GM18870 (cell line): ENCODE results near the gene PRRT1B.
"Not testable (repeated sequence)": the region's sequence is repeated elsewhere in the genome, so short reads cannot be mapped to it uniquely, and the experiment has no call there.

Experiments
- ATAC-seq: cut with Tn5 transposase; IDR thresholded peaks from one replicate; pipeline ENCODE4 v1.9.1; 2021; ENCODE audit warnings: moderate library complexity; ENCODE audit not compliant: unreplicated experiment

PRRT1B gene

DNA sequence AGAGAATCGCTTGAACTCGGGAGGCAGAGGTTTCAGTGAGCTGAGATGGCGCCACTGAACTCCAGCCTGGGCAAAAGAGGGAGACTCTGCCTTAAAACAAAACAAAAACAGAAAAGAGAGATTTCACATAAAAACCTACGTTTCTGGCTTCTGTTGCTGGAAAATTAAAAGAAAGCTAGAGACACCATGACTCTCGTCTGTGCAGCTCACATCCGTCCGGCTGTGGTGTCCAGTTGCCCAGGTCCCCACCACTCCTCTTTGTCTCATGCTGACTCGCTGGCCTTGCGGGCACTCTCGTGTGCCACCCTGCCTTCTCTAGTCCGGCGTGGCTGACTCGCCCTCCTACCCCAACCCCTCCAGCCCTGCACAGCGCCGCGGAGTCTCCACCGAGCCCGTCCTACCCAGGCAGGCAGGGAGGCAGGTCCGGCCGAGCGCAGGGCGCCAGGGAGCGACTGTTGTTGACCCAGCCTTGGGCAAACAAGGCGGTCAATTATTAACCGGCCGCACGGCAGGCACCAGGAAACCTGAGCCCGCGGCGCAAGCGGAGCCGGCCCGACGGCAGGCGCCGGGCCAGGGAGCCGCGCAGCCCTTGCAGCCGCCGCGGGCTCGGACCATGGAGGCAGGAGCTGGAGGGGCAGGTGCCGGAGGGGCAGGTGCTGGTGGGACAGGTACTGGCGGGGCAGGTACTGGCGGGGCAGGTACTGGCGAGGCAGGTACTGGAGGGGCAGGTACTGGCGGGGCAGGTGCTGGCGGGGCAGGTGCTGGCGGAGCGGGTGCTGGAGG is at the start of gene PRRT1B:
TSS of gene PRRT1B (plus strand) at position 521 of the 783 bp plus-strand sequence. CDS start at position 614, 93 bp downstream.
- ATAC-seq: no peak

DNA sequence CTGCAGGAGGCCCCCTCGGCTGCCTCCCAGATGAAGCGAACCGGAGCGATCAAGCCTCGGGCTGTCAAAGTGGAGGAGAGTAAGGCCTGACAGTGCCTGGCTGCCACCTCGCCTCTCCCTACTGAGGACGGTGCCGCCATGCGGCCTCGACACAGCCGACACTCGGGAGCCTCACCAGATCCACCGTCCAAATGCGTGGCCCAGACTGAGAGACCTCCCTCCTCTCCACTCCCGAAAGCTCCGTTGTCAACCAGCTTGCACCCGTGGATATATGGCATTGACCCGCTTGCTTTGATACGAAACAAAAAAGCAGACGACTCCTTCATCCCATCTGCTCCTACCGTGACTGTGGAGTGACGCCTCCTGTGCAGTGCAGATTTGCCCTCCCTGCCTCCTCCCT is 49.5 kb upstream of the PRRT1B start:
- ATAC-seq: no peak

DNA sequence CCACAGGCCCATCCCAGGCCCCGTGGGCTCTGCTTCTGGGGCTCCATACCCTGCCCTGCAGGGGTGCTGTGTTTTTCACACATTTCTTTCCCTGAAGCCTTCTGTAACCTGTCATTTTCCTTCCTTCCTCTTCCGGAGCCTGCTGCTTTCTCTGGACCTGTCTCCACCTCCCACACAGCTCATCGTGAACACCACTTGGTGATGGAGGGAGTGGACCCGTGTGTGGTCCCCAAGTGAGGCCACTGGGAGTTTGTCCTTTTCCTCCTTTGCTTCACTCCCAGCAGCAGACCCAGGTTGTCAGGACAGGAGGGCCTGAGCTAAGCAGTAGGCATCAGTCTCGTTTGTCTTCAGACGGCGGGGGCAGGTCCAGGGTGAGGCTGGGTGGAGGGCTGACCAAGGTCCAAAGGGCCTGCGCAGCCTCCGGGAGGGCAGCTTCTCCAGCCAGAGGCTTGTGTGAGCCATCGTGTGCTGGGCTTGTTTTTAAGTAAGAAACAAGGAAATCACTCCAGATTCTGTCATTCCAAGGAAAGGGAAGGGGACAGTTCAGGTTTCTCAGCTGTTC is 48.4 kb upstream of the PRRT1B start:
- ATAC-seq: no peak

DNA sequence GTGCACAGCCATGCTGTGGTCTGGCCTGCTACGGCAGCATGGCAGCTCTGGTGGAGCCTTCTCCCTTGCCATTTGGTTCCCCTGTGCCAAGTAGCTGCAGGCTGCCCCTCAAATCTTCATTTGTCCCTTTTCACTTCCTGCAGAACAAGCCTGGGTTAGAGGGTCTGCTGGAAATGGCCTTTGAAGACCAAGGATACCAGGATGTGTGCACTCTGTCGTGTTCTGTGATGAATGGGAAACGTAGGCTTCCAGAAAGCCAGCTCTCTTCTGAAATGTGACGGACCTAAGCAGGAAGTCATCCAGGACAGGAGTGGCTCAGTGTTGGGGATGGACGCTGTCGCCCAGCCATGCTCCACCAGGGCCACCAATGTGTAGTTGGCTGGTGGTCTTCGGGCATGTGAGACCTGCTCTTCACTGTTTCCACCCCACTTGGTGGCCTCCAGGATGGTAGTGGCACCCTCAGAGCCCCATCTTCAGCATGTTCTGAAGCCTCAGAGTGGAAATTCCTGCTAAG is 46.0 kb upstream of the PRRT1B start:
- no peak for ATAC-seq

DNA sequence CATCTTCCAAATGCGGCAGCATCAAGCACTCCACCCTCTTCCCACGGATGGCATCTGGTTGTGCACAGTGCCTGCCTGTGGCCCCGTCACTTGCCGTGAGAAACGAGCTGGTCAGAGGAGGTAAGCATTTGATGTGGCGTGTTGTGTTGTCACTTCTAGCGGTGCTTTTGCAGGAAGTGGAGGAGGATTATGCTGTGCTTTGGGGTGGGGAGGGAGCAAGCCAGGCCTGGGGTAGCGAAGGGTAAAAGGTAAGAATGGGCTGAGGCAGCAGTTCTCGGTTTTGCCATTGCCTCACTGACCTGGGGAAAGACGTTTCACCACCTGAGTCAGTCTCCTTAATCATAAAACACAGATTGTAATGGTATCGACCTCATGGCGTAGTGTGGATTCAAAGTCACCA is 44.9 kb upstream of the PRRT1B start:
- no peak for ATAC-seq

DNA sequence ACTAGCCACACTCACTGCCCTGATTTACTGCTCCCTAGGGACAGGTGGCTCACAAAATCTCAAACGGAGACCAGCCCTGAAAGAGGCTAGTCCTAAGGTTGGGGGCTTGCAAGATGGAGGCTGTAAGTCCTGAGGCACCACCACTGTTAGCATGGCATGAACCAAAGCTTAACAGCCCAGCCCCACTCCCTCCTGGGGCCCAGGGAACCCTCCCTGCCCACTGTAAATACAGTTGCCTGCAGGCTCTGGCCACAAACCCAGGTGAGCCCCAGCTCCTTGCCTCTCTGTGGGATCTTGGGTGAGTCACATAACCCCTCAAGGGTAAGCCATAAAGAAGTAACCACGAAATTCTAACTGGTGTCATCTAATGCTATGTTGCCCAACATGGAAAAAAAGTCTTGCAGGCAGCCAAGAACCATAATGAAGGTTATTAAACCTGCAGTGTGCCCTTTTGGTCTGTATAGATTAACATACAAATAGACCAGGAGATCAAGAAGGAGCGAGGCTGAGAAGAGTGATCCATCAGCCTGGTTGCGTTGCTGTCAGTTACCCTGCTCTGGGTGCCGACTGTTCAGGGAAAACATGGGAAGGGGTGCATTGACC is 44.3 kb upstream of the PRRT1B start:
- no peak for ATAC-seq

DNA sequence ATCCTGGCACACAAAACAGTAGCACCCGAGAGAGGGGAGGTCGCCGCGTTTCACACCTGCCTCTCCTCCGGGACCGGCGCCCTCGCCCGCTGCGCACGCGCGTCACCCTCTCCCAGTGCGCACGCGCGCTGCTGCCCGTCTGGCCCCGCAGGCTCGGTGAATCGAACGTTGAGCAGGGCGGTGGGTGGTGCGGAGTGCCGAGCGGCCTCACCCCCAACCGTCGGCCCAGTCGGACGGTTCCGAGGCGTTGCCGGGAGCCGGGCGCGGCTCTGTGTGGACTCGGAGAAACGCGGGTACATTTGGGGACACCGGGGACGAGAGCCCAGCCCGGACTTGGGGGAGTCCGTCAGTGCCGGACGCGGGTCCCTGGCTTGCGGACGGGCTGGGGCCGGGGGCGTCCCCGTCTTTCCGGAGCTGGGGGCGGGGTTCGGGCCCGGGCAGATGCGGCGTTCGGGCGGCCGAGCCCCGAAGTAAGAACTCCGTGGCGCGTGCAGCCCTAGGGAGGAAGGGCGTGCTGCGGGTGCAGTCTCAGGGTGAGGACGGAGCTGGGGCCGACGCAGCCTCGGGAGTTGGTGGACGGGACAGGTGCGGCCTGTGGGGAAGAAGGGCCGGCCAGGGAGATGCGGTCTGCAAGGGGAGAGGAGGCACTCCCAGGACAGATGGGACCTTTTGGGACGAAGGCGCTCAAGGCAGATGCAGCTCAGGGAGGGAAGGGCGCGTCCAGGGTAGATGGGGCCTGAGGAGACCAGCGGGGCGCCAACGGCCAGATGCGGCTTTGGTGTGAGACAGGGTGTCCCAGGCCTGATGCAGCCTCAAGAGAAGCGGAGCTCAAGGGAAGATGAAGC is 42.3 kb upstream of the PRRT1B start, which contains the start of gene POMT1:
TSS of gene POMT1 (plus strand) at position 138 of the 845 bp plus-strand sequence. CDS start 1,301 bp downstream, outside the sequence.
- ATAC-seq: peak; percentile 58

DNA sequence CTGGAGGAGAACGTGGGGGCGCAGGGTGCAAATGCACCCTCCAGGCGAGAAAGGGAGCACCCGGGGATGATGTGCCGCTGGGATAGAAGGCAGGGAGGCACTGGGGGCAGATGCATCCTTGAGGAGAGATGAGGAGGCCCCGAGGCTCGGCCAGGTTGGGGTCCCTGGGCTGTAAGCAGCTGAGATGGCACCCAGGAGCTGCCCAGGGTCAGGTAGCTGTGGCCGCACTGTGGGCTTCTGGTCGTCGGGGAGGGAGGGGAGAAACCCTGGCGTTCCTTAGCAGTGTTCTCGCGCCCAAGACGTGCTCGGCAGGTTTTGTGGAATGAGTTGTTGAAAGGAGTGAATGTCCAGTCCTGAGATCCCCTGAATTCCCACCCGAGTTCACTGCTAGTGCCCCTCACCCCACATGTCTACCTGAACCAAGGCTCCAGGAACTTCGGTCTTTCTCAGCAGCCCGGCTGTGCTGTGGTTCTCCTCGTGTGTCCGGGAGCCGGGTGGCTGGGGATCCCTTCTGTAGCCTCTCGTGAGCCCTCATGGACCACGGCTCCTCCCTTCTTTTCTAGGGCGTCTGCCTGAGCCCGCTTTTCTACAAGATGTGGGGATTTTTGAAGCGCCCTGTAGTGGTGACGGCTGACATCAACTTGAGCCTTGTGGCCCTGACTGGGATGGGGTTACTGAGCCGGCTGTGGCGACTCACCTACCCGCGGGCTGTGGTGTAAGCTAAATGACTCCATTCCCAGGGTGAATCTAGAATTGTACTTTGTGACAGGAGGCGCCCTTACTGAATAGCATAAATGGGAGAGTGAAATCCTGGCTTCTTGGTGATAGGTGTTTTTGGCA is 41.5 kb upstream of the PRRT1B start:
- ATAC-seq: no peak

DNA sequence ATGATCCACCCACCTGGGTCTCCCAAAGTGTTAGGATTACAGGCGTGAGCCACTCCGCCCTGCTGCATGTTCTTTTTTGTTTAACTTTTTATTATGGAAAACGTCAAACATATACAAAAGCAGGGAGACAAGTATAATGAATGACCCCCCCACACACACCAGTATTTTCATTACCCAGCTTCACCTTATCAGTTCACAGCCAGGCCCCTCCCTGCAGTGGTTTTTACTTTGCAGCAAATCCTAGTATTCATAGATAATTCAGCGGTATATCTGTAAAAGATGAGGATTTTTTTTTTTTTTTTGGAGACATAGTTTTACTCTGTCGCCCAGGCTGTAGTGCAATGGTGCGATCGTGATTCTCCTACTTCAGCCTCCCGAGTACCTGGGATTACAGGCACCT is 40.3 kb upstream of the PRRT1B start:
- no peak for ATAC-seq

DNA sequence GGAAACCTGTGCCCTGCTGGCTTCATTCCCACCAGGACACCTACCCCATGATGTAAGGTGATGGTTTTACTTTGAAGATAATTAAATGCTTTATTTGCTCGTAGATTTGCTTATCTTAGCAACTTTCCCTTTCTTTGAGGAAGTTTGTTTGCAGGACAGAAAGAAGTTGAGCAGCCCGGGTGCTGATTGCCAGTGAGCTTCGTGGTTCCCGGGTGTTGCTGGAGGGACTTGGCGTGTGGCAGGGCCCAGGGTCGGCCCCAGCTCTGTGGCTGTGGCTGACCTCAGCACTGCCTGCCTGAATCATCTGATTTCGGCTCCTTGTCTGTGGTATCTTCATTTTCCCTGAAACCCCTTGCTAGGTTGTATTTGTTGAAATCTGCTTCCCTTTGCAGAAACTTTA is 33.9 kb upstream of the PRRT1B start:
- ATAC-seq: no peak

DNA sequence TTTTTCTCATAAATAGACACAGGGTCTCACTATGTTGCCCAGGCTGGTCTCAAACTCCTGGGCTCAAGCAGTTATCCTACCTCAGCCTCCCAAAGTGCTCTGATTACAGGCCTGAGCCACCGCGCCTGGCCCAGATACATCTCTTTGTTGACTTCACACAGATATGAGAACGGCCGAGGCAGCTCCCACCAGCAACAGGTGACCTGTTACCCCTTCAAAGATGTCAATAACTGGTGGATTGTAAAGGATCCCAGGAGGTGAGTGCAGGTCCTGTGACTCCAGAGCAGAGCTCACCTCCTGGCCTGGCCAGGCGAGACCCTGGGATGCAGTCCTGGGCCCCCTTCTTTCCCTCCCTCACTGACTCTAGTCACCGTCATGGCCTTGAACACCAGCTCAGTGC is 33.4 kb upstream of the PRRT1B start:
- no peak for ATAC-seq

DNA sequence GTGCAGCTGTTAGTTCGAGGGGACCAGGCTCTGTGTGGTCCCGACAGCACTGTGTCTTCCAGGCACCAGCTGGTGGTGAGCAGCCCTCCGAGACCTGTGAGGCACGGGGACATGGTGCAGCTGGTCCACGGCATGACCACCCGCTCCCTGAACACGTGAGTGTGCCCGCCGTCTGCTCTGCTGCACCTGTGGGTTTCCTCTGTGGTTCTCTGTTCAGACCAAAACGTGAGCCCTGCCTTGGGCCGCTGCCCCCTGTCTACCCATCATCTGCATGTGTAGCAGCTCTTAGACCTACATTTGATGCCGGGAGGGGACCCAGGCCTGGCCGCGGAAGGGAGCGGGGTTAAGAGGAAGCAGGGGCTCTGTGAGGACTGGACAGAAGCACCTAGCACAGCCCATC is 32.1 kb upstream of the PRRT1B start:
- ATAC-seq: no peak

DNA sequence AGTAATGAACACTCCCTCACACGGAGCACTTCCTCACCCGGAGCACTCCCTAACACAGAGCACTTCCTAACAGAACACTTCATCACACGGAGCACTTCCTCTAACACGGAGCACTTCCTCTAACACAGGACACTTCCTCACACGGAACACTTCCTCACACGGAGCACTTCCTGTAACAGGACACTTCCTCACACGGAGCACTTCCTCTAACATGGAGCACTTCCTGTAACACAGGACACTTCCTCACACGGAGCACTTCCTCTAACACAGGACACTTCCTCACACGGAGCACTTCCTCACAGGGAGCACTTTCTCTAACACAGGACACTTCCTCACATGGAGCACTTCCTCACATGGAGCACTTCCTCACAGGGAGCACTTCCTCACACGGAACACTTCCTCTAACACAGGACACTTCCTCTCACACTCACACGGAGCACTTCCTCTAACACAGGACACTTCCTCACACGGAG is 29.7 kb upstream of the PRRT1B start:
- not testable (repeated sequence) for ATAC-seq

DNA sequence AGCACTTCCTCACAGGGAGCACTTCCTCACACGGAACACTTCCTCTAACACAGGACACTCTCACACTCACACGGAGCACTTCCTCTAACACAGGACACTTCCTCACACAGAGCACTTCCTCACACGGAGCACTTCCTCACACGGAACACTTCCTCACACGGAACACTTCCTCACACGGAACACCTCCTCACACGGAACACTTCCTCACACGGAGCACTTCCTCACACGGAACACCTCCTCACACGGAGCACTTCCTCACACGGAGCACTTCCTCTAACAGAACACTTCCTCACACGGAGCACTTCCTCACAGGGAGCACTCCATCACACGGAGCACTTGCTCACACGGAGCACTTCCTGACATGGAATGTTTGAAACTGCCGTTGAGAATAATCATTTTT is 29.2 kb upstream of the PRRT1B start:
- ATAC-seq: no peak

DNA sequence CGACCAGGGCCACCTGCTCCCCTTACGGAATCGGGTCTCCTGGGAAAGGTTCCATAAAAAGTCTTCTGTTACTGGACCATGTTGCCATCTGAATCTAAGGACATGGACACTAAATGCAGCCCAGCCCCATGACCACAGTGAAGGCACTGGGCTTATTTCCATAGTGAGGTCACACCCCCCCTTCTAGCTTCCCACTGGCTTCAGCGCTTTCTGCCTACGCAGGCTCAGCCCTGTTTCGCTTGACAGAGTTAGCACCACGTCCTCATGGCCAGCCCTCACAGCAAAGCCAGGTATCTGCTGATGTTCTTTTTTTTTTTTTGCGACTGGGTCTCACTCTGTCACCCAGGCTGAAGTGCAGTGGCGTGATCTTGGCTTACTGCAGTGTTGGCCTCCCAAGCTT is 28.4 kb upstream of the PRRT1B start:
- ATAC-seq: no peak

DNA sequence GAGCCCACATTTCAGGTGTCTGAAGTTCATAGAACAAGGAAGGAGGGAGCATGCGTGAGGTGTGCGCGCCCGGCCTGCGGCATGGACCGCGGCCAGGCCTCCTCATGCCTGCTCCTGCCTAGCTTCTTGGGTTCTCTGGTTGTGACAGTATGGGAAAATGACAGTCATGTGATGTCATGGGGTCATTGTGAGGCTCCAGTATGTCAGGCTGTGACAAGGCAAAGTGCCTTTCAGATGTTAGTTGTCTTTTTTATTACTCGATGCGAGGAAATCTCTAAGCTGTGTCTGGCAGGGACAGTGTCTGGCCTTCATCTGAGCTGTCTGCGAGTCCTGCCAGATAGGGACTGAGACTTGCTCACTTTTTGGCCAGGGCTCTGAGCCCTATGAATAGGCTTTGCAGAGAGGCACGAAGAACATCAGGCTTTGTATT is 27.5 kb upstream of the PRRT1B start:
- ATAC-seq: no peak

DNA sequence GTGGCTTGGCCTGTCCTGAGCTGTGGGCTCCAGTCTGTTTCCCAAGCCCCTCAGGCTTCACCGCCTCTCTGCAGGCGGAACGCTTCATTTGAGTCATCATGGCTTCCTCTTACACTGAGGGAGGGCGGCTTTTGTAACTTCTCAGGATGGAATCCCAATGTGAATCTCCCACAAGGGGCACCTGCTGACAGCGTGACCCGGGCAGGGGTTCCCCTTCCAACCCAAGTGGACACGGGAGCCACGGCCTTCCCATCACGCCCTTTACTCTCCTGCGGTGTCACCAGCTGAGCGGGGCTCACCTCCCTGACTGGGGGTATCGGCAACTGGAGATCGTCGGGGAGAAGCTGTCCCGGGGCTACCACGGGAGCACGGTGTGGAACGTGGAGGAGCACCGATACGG is 26.8 kb upstream of the PRRT1B start:
- ATAC-seq: no peak

DNA sequence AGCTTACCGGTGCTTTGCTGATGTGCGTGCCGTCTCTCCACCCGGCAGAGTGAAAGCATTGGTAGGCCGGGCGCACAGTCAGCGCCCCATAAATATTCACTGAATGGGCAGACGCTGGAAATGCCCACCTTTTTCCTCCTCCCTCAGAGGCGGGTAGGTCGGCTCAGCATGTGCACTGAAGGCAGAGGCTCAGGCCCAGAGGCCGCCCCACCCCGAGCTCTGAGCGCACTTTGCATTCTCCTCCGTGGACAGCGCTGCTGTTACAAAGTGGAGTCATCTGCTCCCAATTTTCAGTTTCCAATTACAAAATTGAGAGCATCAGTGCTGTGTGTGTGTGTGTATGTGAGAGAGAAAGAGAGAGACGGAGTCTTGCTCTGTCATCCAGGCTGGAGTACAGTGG is 24.8 kb upstream of the PRRT1B start:
- no peak for ATAC-seq

DNA sequence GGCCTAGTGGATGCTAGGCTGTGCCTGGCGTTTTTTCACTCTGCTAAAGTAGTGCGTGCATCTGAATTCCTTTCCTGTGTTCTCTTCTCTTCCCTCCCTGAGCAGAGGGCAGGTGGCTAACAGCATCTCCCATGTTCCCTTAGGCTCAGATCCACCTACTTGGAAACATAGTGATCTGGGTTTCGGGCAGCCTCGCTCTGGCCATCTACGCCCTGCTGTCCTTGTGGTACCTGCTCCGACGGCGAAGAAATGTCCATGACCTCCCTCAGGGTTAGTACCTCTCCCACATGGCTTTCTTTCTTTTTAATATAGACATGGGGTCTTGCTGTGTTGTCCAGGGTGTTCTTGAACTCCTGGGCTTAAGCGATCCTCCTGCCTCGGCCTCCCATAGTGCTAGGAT is 24.1 kb upstream of the PRRT1B start:
- no peak for ATAC-seq

DNA sequence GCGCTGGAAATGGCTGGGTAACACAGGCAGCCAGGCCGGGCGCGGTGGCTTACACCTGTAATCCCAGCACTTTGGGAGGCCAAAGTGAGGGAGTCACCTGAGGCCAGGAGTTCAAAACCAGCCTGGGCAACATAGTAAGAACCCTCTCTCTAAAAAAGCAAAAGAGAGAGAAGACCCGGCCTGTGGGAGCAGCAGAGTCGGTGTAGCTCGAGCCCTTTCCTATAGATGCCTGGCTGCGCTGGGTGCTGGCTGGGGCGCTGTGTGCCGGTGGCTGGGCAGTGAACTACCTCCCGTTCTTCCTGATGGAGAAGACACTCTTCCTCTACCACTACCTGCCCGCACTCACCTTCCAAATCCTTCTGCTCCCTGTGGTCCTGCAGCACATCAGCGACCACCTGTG is 23.5 kb upstream of the PRRT1B start:
- no peak for ATAC-seq
